HepG2 (cell line): ENCODE measurements around the gene CES3. TPM values are rescaled to one million over a fixed set of nuclear protein-coding genes. Genes with fewer than 3 reads are reported as not detected.
A peak's percentile ranks its signal among the peaks of the same experiment; 100 is the strongest.

Experiments used
- BCL3 ChIP-seq: sonication (generic); formaldehyde crosslinking; IDR thresholded peaks from 2 replicates; pipeline ENCODE4 v1.5.1; 2020; ENCODE audit warnings: mild to moderate bottlenecking, missing genetic modification reagents, moderate library complexity
- FOXO4 ChIP-seq: sonication (generic); formaldehyde crosslinking; conservative IDR thresholded peaks from 2 replicates; pipeline ENCODE4 v1.8.1; 2023; ENCODE audit warnings: missing genetic modification reagents
- GATAD1 ChIP-seq: IDR thresholded peaks from 2 replicates; pipeline ENCODE4 v1.6.1; 2016; ENCODE audit warnings: missing genetic modification reagents, missing compliant biosample characterization
- HNRNPL ChIP-seq: fragments of 200-400 bp; formaldehyde crosslinking; IDR thresholded peaks from 2 replicates; pipeline ENCODE4 v1.6.1; 2017; ENCODE audit warnings: mild to moderate bottlenecking, low read depth, low read length
- JDP2 ChIP-seq: sonication (generic); formaldehyde crosslinking; IDR thresholded peaks from 2 replicates; pipeline ENCODE4 v1.8.1; 2022; ENCODE audit warnings: missing genetic modification reagents, borderline replicate concordance
- JUND ChIP-seq: sonication (generic); formaldehyde crosslinking; IDR thresholded peaks from 2 replicates; pipeline ENCODE4 v1.8.0; 2022; ENCODE audit warnings: mild to moderate bottlenecking, missing genetic modification reagents
- NONO ChIP-seq, 2 experiments: fragments of 450-650 bp in 1 of 2; sonication (generic) in 1 of 2; formaldehyde crosslinking in 1 of 2; IDR thresholded peaks in 1 of 2; conservative IDR thresholded peaks in 1 of 2; 2 replicates each; pipeline versions ENCODE4 v1.6.1 to v1.8.0; 2017 to 2022; ENCODE audit warnings: mild to moderate bottlenecking in 1 of 2, missing genetic modification reagents in 1 of 2, moderate library complexity in 1 of 2
- PHF20 ChIP-seq: sonication (generic); formaldehyde crosslinking; IDR thresholded peaks from 2 replicates; pipeline ENCODE4 v1.5.0; 2020; ENCODE audit warnings: mild to moderate bottlenecking, missing genetic modification reagents
- SP140L ChIP-seq: sonication (generic); formaldehyde crosslinking; IDR thresholded peaks from 2 replicates; pipeline ENCODE4 v1.4.0; 2020; ENCODE audit warnings: missing genetic modification reagents, borderline replicate concordance
- STAG1 ChIP-seq: sonication (generic); formaldehyde crosslinking; IDR thresholded peaks from 2 replicates; pipeline ENCODE4 v1.4.0; 2020; ENCODE audit warnings: missing genetic modification reagents
- SUZ12 ChIP-seq: fragments of 150-350 bp; IDR thresholded peaks from 2 replicates; pipeline ENCODE4 v1.6.1; 2014; ENCODE audit warnings: low read depth, low read length
- ZBTB2 ChIP-seq: sonication (generic); formaldehyde crosslinking; IDR thresholded peaks from 2 replicates; pipeline ENCODE4 v1.8.0; 2022; ENCODE audit warnings: low read depth, missing genetic modification reagents
- ZBTB34 ChIP-seq: sonication (generic); formaldehyde crosslinking; IDR thresholded peaks from 2 replicates; pipeline ENCODE4 v1.8.0; 2022; ENCODE audit warnings: mild to moderate bottlenecking, missing genetic modification reagents
- ZFP1 ChIP-seq: IDR thresholded peaks from 2 replicates; pipeline ENCODE4 v1.6.1; 2016
- ZFP91 ChIP-seq: sonication (generic); formaldehyde crosslinking; IDR thresholded peaks from 2 replicates; pipeline ENCODE4 v1.9.0; 2022; ENCODE audit warnings: missing genetic modification reagents, mild to moderate bottlenecking, borderline replicate concordance
- ZNF138 ChIP-seq: sonication (generic); formaldehyde crosslinking; IDR thresholded peaks from 2 replicates; pipeline ENCODE4 v1.5.0; 2020; ENCODE audit warnings: mild to moderate bottlenecking, low read depth, missing genetic modification reagents
- ZNF44 ChIP-seq: sonication (generic); formaldehyde crosslinking; IDR thresholded peaks from 2 replicates; pipeline ENCODE4 v1.5.1; 2020; ENCODE audit warnings: mild to moderate bottlenecking, missing genetic modification reagents
- ZNF713 ChIP-seq: sonication (generic); formaldehyde crosslinking; IDR thresholded peaks from 2 replicates; pipeline ENCODE4 v1.4.0; 2020; ENCODE audit warnings: mild to moderate bottlenecking, missing genetic modification reagents
- ZNF737 ChIP-seq: sonication (generic); formaldehyde crosslinking; IDR thresholded peaks from 2 replicates; pipeline ENCODE4 v1.5.0; 2020; ENCODE audit warnings: missing genetic modification reagents, mild to moderate bottlenecking, borderline replicate concordance
- polyA plus RNA-seq, 8 experiments: library from polyadenylated mRNA; depleted of rRNA in 3 of 8; stranded (reverse) in 7 of 8; unstranded in 1 of 8; fragments of >200 nt; fragmentation: Illumina TruSeq in 4 of 8; extraction: Trizol in 4 of 8; gene quantifications; 2 replicates each; pipeline versions ENCODE4 v1.2.1 to v1.2.3, GENCODE V29; 2011 to 2016; ENCODE audit warnings: low read depth in 4 of 8, missing spikeins in 1 of 8, mixed read lengths in 1 of 8; ENCODE audit not compliant: insufficient read depth in 1 of 8
- total RNA-seq, 5 experiments: library from RNA; depleted of rRNA; stranded (reverse); fragments of >200 nt; fragmentation: Illumina TruSeq; extraction: Trizol; gene quantifications; 2 replicates each; pipeline ENCODE4 v1.2.3, GENCODE V29; 2016; ENCODE audit warnings: low read depth in 1 of 5
- TF ChIP-seq, protein P1 (sequence below): sonication (generic); formaldehyde crosslinking; IDR thresholded peaks from 2 replicates; pipeline ENCODE4 v1.5.0; 2020; ENCODE audit warnings: mild to moderate bottlenecking, missing genetic modification reagents, moderate library complexity

Gene CES3
- total and polyA plus RNA-seq, 2 of the 13 experiments (the other 11 are each of a cell fraction or from before 2014, with no cell fraction given): 6.6 to 17.4 TPM

DNA sequence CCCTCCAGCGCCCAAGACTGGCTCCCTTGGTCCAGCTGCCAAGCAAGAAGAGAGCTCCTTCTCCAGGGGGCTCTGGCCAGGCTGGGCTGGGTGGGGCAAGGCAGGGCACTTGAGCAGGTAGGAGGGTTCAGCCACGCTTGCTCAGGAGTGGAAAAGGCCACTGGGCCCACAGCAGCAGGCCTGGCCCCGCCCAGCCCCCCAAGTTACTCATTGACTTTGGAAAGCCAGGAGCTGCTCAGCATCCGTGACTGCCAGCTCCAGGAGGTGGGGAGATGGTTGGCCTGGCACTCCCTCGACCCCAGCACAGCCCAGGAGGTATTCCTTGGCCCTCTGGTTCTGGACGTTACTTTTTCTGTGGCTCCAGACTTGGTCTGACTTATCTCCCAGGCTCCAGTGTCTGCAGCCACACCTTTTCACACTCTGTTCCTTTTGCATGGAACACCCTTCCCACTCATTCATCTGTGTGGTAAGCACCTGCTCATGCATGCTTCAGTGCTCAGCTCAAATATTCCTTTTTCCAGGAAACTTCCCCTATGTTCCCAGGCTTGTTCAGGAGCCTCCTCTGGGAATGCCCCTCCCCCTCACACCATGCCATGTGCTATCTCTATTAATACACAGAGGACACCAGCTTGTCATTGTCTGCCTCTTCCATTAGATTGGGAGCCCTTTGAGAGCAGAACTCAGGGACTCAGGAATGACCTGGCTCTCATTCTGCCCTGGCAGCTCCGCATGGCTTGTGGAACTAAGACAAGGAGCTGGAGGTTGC, 42.1 kb upstream of the CES3 start, which contains the start of gene CDH16 (continued):
- TF ChIP-seq NONO (IDR thresholded peaks at IDR 0.05): no peak
- no peak for TF ChIP-seq NONO (CRISPR knock-in tag; conservative IDR thresholded peaks at IDR 0.05)
- TF ChIP-seq STAG1 (CRISPR knock-in tag): no peak
- TF ChIP-seq, protein P1, sequence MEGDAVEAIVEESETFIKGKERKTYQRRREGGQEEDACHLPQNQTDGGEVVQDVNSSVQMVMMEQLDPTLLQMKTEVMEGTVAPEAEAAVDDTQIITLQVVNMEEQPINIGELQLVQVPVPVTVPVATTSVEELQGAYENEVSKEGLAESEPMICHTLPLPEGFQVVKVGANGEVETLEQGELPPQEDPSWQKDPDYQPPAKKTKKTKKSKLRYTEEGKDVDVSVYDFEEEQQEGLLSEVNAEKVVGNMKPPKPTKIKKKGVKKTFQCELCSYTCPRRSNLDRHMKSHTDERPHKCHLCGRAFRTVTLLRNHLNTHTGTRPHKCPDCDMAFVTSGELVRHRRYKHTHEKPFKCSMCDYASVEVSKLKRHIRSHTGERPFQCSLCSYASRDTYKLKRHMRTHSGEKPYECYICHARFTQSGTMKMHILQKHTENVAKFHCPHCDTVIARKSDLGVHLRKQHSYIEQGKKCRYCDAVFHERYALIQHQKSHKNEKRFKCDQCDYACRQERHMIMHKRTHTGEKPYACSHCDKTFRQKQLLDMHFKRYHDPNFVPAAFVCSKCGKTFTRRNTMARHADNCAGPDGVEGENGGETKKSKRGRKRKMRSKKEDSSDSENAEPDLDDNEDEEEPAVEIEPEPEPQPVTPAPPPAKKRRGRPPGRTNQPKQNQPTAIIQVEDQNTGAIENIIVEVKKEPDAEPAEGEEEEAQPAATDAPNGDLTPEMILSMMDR (CRISPR knock-in tag): 0 out of 2 replicates have a peak, but pooled peaks have one; percentile 8
- no peak for TF ChIP-seq ZNF713 (CRISPR knock-in tag)
- no peak for TF ChIP-seq FOXO4 (CRISPR knock-in tag)
- TF ChIP-seq ZNF737 (CRISPR knock-in tag): no peak
- no peak for TF ChIP-seq SP140L (CRISPR knock-in tag)
- no peak for TF ChIP-seq ZBTB34
- TF ChIP-seq ZBTB2 (CRISPR knock-in tag): no peak
- TF ChIP-seq JDP2: no peak
- no peak for TF ChIP-seq ZFP1 (CRISPR knock-in tag)
- 0 out of 2 replicates have a peak, but pooled peaks have one; percentile 16 for TF ChIP-seq ZFP91 (CRISPR knock-in tag)
- TF ChIP-seq PHF20 (CRISPR knock-in tag): 0 out of 2 replicates have a peak, but pooled peaks have one; percentile 33
- TF ChIP-seq GATAD1 (CRISPR knock-in tag): no peak
- TF ChIP-seq BCL3 (CRISPR knock-in tag): no peak
- TF ChIP-seq HNRNPL: 0 out of 2 replicates have a peak, but pooled peaks have one; percentile 31
- TF ChIP-seq SUZ12: no peak
- TF ChIP-seq ZNF44 (CRISPR knock-in tag): no peak
- no peak for TF ChIP-seq ZNF138 (CRISPR knock-in tag)
- no peak for TF ChIP-seq JUND (CRISPR knock-in tag)
